ENCODE measurements around the gene RPS19. TPM values are rescaled to one million over a fixed set of nuclear protein-coding genes. Genes with fewer than 3 reads are reported as not detected.

Gene RPS19
- total RNA-seq, 1 experiment from 2014 or later = 1,830 TPM

- BruUV-seq (replicated peaks) = no TSS peak
- H3K4me2 ChIP-seq (ENCODE audit: low read length) = no peak overlapping the region
- H3K9me2 ChIP-seq (replicated peaks; ENCODE audit: low read length) = no peaks in the 10 kb centered on the region
- no peaks in the 10 kb centered on the region for H3F3A ChIP-seq (ENCODE audit: low read length, unreplicated experiment)
- no peaks in the 10 kb centered on the region for H3K36me3 ChIP-seq (ENCODE audit: low read depth, low read length)
- DNase-seq = no peak
- no peak overlapping the region for H3K4me3 ChIP-seq (ENCODE audit: low read length)
- intact Hi-C loops (cut with micrococcal nuclease) = no loop called here
- no peaks in the 10 kb centered on the region for H3K9me3 ChIP-seq (ENCODE audit: low read length)
- H3K79me2 ChIP-seq (ENCODE audit: low read length) = no peaks in the 10 kb centered on the region
- H3K9ac ChIP-seq (ENCODE audit: low read length) = no peak overlapping the region
- H3K4me1 ChIP-seq (ENCODE audit: insufficient read depth, low read length) = no peaks in the 10 kb centered on the region
- no peaks in the 10 kb centered on the region for H3K27me3 ChIP-seq (ENCODE audit: low read length)
- no peak overlapping the region for H2AFZ ChIP-seq (ENCODE audit: low read length)
- ChIA-PET POLR2A (ENCODE audit: unreplicated experiment) (no interaction called here), CTCF (no interaction called here)
- TF ChIP-seq, protein P1, sequence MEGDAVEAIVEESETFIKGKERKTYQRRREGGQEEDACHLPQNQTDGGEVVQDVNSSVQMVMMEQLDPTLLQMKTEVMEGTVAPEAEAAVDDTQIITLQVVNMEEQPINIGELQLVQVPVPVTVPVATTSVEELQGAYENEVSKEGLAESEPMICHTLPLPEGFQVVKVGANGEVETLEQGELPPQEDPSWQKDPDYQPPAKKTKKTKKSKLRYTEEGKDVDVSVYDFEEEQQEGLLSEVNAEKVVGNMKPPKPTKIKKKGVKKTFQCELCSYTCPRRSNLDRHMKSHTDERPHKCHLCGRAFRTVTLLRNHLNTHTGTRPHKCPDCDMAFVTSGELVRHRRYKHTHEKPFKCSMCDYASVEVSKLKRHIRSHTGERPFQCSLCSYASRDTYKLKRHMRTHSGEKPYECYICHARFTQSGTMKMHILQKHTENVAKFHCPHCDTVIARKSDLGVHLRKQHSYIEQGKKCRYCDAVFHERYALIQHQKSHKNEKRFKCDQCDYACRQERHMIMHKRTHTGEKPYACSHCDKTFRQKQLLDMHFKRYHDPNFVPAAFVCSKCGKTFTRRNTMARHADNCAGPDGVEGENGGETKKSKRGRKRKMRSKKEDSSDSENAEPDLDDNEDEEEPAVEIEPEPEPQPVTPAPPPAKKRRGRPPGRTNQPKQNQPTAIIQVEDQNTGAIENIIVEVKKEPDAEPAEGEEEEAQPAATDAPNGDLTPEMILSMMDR (conservative IDR thresholded peaks at IDR 0.05; ENCODE audit: low read depth, low read length) = no peak
- TF ChIP-seq EZH2 (IDR thresholded peaks at IDR 0.05; ENCODE audit: low read length, unreplicated experiment) = no peak
- TF ChIP-seq EZH2phosphoT487 (IDR thresholded peaks at IDR 0.05; ENCODE audit: borderline replicate concordance, low read length) = no peak
- H3K27ac ChIP-seq (ENCODE audit: low read length) = no peak overlapping the region
- no peak for ATAC-seq
- no peaks in the 10 kb centered on the region for H4K20me1 ChIP-seq (ENCODE audit: low read length)
These were observed 21.9 kb upstream of the RPS19 start for GRCh38 chr19:41837981-41838708.

DNA sequence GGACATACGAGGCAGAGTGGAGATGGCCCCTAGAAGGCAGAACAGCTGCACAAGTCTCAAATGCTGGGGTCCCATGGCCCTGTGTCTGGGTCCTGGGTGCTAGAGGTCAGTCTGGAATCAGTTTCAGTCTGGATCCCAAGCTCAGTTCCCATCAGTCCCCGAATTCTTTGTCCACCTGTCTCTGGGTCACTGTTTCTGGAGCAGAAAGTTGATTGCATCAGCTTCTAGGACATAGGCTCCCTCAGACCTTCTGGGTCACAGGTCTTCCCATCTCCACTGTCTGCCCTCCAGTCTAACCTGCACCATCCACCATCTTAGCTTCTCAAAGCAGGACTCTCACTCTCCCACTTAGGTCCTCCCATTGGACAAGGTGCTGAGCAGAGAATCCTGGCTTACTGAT is 20.8 kb upstream of the RPS19 start:
- H3K9ac ChIP-seq (ENCODE audit: low read length) = no peak overlapping the region
- H3K4me3 ChIP-seq (ENCODE audit: low read length) = no peak overlapping the region
- CTCF ChIA-PET = no interaction called here
- no peak overlapping the region for H2AFZ ChIP-seq (ENCODE audit: low read length)
- H3K36me3 ChIP-seq (ENCODE audit: low read depth, low read length) = no peaks in the 10 kb centered on the region
- H3F3A ChIP-seq (ENCODE audit: low read length, unreplicated experiment) = no peaks in the 10 kb centered on the region
- H3K79me2 ChIP-seq (ENCODE audit: low read length) = no peaks in the 10 kb centered on the region
- H3K4me1 ChIP-seq (ENCODE audit: insufficient read depth, low read length) = no peaks in the 10 kb centered on the region
- no peak overlapping the region for H3K4me2 ChIP-seq (ENCODE audit: low read length)
- no peak overlapping the region for H3K27ac ChIP-seq (ENCODE audit: low read length)
- ATAC-seq (no peak), DNase-seq (no peak)
- no peak for TF ChIP-seq EZH2phosphoT487 (IDR thresholded peaks at IDR 0.05; ENCODE audit: borderline replicate concordance, low read length)
- TF ChIP-seq, protein P1 (conservative IDR thresholded peaks at IDR 0.05; ENCODE audit: low read depth, low read length) = no peak
- no peak for TF ChIP-seq EZH2 (IDR thresholded peaks at IDR 0.05; ENCODE audit: low read length, unreplicated experiment)
- no peaks in the 10 kb centered on the region for H3K27me3 ChIP-seq (ENCODE audit: low read length)
- POLR2A ChIA-PET (ENCODE audit: unreplicated experiment) = interaction anchor here (0.6 kb wide), 1 partner anchor 36 kb away, joined by 6 read pairs; no protein-coding TSS in a partner anchor
- BruUV-seq (replicated peaks) = no TSS peak
- no peaks in the 10 kb centered on the region for H3K9me3 ChIP-seq (ENCODE audit: low read length)
- no peaks in the 10 kb centered on the region for H3K9me2 ChIP-seq (replicated peaks; ENCODE audit: low read length)
- intact Hi-C loops (cut with micrococcal nuclease) = no loop called here
- no peaks in the 10 kb centered on the region for H4K20me1 ChIP-seq (ENCODE audit: low read length)

DNA sequence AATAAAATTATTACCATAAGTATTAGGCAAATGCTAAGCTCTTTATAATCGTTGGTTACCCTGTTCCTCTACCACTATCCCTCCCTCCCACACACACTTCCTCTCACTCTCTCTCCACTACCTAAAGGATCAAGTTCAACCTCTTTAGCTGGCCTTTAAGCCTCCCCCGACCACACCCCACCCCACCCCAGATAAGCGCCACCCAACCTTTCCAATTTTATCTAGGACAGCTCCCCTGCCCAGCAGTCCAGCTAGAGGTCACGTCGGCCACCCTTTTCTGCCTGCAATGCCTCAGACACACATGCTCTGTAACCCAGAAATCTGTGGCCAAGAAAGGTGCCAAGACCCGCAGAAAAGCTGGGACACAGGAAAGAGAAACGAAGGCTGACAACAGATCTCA is 16.7 kb upstream of the RPS19 start:
- Histone ChIP-seq H2AFZ (ENCODE audit: low read length) (no peak overlapping the region), H3F3A (ENCODE audit: low read length, unreplicated experiment) (no peaks in the 10 kb centered on the region), H3K4me3 (ENCODE audit: low read length) (no peak overlapping the region), H3K9ac (ENCODE audit: low read length) (no peak overlapping the region), H3K36me3 (ENCODE audit: low read depth, low read length) (no peaks in the 10 kb centered on the region), H3K27ac (ENCODE audit: low read length) (no peak overlapping the region), H3K4me1 (ENCODE audit: insufficient read depth, low read length) (no peaks in the 10 kb centered on the region), H3K9me3 (ENCODE audit: low read length) (no peaks in the 10 kb centered on the region), H3K27me3 (ENCODE audit: low read length) (no peaks in the 10 kb centered on the region), H4K20me1 (ENCODE audit: low read length) (no peaks in the 10 kb centered on the region), H3K79me2 (ENCODE audit: low read length) (no peaks in the 10 kb centered on the region), H3K9me2 (replicated peaks; ENCODE audit: low read length) (no peaks in the 10 kb centered on the region), H3K4me2 (ENCODE audit: low read length) (no peak overlapping the region)
- BruUV-seq (replicated peaks) = no TSS peak
- POLR2A ChIA-PET (ENCODE audit: unreplicated experiment) = no interaction called here
- ATAC-seq (no peak), DNase-seq (no peak)
- CTCF ChIA-PET = no interaction called here
- TF ChIP-seq, protein P1 (conservative IDR thresholded peaks at IDR 0.05; ENCODE audit: low read depth, low read length) = no peak
- TF ChIP-seq EZH2phosphoT487 (IDR thresholded peaks at IDR 0.05; ENCODE audit: borderline replicate concordance, low read length) (no peak), EZH2 (IDR thresholded peaks at IDR 0.05; ENCODE audit: low read length, unreplicated experiment) (no peak)
- intact Hi-C loops (cut with micrococcal nuclease) = no loop called here

Data from PC-3 (cell line).